Inflammatory macrophage treated with lipopolysaccharide for 1 hour (primary cell): ENCODE data around the gene CACUL1.
"Not testable (repeated sequence)": the region's sequence is repeated elsewhere in the genome, so short reads cannot be mapped to it uniquely, and the experiment has no call there.

ENCODE experiments used
- DNase-seq, 2 donors: peaks; one replicate each; pipeline ENCODE4 v3.0.0-alpha.2; 2020 to 2022

CACUL1 gene

GRCh38 chr10:118682533-118682932 lies 72.2 kb downstream of the CACUL1 start:
- DNase-seq = no peak

- no peak for DNase-seq
Measured at GRCh38 chr10:118680197-118680596, 74.6 kb downstream of the CACUL1 start.

GRCh38 chr10:118674226-118674919 lies 80.4 kb downstream of the CACUL1 start:
- no peak for DNase-seq

- no peak for DNase-seq
Measured at GRCh38 chr10:118672766-118673715, 81.7 kb downstream of the CACUL1 start.

GRCh38 chr10:118672153-118672552 lies 82.6 kb downstream of the CACUL1 start:
- DNase-seq = no peak

DNA sequence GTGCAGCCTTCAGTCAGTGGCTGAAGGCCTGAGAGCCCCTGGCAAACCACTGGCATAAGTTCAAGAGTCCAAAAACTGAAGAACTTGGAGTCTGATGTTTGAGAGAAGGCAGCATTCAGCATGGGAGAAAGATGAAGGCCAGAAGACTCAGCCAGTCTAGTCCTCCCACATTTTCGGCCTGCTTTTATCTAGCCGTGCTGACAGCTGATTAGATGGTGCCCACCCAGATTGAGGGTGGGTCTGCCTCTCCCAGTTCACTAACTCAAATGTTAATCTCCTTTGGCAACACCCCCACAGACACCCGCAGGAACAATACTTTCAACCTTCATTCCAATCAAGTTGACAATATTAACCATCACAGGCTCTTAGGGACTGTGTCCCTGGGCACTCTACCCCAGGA lies 83.5 kb downstream of the CACUL1 start:
- DNase-seq = not testable (repeated sequence)

DNA sequence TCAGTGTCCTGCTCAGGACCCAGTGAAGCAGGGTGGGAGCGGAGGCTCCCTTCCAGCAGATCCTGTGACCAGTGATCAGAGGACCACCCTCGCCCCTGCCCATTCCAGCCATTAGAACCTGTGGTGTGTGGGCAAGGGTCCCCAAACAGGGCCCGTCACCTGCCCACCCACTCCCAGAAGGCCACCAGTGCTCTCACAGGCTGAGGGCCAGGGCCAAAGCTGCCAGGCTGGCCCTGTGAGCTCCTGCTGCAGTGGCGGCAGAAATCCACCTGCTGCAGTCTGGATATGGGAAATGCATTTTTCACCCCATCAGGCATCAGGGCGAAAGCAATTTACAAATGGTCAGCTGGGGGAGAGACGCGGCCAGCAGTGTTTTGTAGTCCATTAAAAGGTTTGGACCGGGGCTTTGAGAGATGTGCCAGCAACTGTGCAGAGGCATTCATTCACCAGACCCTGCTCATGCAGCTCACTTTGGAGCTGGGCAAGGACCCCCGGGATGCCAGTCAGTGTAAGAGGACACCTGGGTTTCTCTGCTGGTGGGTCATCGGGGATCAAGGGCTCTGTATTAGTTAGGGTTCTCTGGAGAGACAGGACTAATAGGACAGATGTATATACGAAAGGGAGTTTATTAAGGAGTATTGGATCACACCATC lies 84.2 kb downstream of the CACUL1 start:
- no peak for DNase-seq

GRCh38 chr10:118669835-118670234 lies 84.9 kb downstream of the CACUL1 start:
- no peak for DNase-seq

- DNase-seq = peak in 1 of 2 donors; percentile 3
Measured at GRCh38 chr10:118669020-118669791, 85.6 kb downstream of the CACUL1 start.

DNA sequence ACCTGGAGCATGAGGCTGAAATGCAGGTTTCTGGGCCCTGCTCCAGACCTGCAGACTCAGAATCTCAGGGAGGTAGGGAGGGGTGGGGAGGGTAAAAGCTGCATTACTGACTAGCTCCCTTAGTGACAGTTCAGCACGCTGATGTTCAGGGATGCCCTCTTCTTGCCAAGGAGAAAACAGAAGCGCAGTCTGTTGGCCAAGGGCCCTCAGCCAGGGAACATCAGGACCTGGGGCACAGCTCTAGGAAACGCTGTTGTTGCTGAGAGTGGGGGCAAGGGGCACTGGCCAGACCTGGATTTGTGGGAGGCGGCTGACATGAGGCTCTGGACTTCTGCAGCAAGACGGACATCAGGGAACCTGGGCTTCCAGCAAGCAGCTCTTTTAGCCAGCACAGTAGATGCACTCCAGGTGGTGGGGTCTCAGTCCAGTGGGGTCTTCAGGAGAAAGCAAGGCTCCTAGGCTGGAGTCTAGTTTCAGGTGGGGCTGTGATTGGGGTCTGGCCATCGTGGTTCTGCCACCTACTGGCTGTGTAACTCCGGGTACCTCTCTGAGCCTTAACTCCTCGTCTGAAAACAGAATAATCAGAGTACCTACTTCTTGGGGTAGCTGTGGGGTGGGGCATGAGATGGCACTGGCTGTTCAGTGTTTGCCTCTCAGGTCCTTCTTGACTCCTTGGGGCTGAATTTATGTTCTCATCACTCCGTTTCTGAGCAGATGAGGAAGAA lies 86.4 kb downstream of the CACUL1 start:
- DNase-seq = no peak

DNA sequence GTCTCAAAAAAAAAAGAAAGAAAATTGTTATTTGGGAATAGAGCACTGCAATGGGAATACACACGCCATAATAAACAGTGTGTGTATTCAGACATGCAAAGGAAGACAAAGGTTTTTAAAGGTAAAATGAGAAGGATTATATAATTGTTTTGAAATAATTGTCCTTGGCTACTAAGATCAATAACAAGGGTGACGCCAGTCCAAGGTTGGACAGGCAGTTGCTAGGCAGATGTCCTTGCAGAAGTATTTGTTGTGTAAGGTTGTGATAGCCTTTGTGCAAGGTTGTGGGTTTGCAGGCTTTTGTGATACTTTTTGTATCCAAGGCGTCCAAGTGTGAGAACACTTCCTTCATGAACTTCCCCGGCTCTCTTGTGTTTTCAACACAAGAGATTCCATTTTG lies 87.0 kb downstream of the CACUL1 start:
- DNase-seq = no peak

GRCh38 chr10:118666350-118666749 lies 88.4 kb downstream of the CACUL1 start:
- no peak for DNase-seq

DNA sequence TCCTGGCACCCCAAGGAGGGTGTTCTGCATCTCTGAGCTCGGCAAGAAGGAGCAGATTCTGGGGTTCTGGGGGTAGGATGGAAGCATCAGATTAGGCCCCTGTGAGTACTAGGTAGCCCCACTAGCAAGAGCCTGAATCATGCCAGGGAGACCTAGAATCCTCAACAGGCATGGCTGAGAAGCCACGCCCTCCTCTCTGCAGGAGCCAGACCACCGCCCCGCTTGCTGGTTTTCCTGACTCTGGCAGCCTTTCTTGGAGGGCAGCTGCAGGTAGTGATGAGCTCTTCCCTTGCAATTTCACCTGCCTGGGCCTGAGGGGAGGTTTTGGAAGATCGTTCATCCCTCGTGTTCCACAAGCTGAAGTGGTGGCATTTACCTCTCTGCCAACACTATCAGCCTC lies 90.4 kb downstream of the CACUL1 start:
- no peak for DNase-seq

DNA sequence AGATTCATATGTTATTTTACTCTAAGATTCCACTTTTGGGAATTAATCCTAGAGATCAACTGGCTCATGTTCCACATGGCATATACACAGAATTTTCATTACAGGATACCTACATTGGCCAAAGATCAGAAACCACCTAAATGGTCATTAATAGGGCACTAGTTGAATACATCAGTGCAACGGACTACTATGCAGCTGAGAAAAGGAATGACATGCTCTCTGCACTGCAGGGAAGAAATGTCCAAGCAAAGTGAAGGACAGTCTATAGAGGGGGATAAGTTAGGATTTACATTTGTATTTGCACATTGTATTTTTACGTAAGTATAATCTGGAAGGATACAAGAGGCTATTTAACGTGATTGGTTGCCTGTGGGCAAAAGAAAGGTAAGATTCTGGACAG lies 91.6 kb downstream of the CACUL1 start:
- DNase-seq = no peak

GRCh38 chr10:118662228-118663035 lies 92.3 kb downstream of the CACUL1 start:
- no peak for DNase-seq

DNA sequence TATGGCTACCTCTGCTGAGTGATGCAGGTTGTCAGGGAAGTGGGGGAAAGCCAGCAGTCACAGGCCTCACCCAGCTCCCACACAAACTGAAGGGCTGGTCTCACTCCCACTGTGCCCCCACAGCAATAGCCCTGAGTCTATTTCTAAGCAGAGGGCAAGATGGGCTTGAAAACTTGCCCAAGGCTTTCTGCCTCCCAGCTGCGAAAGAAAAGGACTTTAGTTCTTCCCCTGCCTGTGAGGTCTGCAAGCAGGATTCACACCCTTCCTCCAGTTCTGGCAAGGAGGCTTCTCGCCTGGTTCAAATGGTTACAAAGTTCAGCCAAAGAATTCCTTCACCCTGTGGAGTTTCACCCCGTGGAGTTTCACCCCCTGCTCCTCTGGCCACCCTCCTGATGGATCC lies 96.0 kb downstream of the CACUL1 start:
- DNase-seq = no peak

- DNase-seq = not testable (repeated sequence)
Measured at GRCh38 chr10:118658168-118658567, 96.6 kb downstream of the CACUL1 start.

GRCh38 chr10:118645294-118645693 lies 109.5 kb downstream of the CACUL1 start:
- not testable (repeated sequence) for DNase-seq

DNA sequence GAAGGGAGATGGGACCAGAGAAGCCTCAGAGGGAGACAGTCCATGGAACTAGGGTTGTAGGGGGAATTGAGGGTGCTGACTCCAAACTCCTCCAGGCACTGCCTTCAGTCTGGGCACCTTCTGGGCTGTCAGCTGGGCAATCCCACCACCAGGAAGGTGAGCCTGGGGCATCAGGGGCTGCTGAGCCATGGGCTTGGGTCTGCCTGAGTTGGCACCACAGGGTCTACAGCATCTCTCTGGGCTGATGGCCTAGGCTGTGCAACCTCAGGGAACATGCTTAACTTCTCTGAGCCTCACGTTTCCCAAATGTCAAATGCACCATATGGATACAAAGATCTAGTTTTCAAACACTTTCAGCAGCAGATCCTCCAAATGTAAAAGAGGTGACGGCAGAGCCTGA lies 112.5 kb downstream of the CACUL1 start:
- DNase-seq = no peak

DNA sequence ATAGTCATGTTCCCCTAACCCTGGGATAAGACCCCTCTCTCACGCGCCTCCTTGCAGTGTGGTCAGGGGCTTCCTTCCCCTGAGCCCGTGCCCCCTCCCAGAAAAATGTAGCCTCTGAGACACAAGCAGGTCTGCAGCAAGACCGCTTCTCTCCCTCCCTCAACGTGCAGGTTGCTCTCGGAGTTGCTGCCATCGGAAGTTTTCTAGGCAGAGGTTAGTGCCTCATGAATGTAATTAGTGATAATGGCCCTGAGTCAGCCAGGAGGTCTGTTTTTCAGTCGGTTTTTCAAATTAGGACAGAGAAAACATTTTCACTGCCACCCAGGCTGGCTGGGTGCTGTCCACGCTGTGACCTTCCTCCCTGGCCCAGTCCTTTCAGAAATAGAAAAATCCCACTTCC lies 116.1 kb downstream of the CACUL1 start:
- DNase-seq = no peak
